IPS-NIHi7 (cell line): ENCODE data around the gene WBP1.
A peak's percentile ranks its signal among the peaks of the same experiment; 100 is the strongest.
"Not testable (repeated sequence)": the region's sequence is repeated elsewhere in the genome, so short reads cannot be mapped to it uniquely, and the experiment has no call there.

Experiments used
- DNase-seq: peaks from one replicate; pipeline ENCODE4 v3.0.0; 2012; ENCODE audit warnings: mixed read lengths; ENCODE audit errors: extremely low spot score

WBP1 gene

DNA sequence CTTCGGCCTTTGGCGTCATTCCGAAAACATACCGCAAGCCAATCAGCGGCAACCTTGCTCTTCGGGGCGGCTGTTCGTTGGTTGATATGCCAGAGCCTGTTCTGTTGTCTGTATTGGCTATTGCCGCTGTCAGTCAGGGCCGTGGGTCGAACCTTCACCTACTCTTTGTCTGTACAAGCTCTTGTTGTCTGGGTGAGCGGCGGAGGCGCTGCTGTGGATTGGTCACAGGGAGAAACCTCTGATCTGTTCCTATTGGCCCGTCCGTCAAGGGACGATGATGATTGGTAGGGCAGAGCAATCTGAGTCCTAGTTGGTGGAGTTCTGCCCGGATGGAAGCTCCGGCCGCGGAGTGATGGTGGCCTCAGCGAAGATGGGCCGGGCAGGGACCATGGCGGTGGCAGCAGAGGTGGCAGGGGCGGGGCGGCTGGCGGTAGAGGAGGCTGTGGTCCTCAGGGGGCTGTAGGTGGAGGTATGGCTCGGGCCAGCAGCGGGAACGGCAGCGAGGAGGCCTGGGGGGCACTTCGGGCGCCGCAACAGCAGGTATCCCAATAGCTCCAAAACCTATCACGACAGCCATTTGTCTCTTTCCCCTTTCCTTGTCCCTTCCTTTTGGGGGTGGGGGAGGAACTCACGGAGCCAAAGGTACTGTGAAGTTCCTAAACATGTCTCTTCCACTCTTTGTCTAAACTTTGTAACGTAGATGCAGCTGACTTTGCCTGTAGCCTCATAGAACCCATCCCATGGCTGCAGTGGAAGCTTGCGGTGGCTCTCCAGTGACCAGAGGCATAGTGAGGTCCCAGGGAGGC, at the start of gene WBP1:
Gene WBP1 (plus strand): TSS at position 307 of the 806 bp plus-strand sequence. CDS start 165 bp downstream, at position 472.
- peak; percentile 92 for DNase-seq

DNA sequence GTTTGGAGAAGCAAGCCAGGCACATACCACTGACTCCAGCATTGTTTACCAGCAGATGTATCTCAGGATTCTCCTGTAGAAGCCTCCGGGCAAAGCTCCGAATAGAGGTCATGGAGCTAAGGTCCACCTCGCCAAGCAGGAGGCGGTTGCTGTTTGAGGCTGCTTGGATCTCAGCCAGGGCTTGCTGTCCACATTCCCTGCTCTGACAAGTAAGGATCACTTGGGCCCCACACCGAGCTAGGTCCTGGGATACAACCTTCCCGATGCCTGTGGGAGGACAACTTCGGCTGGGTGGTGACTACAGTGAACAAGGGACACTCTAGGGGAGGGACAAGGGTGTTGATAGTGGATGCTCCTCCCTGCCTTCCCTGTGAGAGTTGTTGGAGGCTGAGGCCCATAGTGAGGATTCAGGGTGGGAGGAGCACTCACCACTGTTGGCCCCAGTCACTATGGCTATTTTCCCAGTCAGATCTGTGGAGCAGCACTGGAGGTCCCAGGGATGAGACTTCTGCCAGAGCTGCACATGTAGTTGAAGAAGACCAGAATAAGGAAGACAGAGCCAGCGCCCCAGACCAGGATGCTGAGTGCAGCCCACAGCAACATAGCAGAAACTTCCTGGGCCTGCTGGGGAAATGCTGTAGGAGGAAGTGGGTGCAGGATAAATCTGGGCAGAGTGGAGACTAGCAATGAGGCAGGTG, 45.1 kb upstream of the WBP1 start:
- DNase-seq: no peak

DNA sequence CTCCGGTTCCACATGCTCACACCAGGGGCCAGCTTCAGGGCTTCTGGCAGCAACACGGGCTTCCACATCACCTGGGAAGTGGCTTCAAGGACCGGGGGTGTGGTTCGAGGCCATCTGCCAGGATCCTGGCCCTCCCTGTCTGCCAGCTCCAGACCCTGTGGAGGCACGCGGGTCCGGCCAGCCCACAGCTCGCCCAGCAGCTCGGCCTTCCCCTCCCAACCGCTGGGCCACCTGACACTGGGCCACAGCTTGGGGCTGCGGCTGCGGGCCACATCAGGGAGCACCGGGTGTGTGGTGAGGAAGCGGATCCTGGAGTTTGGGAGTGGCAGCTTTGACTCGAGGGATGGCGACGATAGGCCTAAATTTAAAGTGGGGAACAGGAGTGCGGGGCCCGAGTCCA, 43.8 kb upstream of the WBP1 start:
- DNase-seq: no peak

DNA sequence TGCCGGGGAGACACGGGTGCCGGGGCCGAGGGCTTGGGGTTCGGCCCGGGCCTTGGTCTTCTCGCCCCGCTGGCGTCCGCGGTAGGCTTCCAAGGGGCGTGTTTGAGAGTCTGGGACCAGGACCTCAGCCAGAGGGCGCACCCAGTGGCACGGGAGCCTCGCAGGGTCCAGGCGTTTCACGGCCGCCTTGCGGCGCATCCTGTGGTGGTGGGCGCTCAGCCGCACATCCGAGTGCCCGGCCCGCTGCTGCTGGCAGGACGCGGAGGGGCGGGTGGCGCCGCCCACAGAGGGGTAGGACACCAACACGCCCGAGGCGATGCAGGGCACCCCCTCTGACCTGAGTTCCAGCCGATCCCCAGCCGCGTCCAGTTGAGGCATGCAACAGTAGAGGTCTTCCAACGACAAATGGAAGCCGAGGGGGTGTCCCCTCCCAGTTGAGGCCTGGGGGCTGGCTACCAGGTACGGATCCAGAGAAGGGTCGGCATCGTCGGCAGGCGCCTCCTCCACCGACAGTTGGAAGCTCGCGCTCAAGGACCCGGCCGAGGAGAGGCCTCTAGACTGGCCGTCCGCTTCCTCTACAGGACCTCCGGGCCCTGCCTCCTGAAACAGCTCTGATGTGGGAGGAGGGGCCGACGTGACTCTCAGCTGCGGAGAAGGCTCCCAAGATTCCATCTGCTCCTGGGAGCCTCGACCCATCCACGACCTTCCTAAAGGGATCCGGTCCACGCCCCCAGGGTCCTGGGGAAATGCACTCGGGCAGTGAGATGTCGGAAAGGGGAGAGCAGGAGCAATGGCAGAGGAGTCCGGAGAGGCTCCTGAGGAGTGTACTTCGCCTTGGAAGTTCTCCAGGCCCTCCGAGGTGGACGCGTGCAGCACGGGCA, 43.1 kb upstream of the WBP1 start:
- DNase-seq: peak; percentile 50

DNA sequence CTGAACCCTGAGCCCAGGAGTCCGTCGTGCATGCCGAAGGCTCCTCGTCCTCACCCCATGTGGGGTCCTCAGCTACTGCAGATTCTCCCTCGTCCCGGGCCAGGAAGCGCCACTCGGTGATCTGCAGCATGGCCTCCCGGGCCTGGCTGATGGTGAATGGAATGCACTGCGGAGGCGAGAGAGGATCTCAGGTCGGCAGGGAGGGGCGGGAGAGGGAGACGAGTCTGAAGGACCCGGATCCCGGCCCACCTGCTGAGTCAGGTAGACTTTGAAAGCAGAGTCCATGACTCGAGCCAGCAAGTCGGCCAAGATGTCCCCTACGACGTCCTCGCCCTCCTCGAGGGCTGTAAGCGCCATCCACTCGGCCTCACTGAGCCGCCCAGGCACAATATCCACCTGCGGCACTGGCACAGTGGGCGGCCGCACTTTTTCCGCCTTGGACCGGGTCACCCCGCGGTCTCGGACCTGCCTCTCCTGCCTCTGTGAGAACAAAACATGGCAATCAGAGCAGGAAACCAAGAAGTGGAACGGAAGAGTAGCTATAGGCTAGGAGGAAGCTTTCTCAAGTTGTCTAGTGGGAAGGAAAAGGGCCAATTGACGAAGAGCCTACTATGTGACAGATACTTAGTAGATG, 42.4 kb upstream of the WBP1 start:
- peak; percentile 68 for DNase-seq

DNA sequence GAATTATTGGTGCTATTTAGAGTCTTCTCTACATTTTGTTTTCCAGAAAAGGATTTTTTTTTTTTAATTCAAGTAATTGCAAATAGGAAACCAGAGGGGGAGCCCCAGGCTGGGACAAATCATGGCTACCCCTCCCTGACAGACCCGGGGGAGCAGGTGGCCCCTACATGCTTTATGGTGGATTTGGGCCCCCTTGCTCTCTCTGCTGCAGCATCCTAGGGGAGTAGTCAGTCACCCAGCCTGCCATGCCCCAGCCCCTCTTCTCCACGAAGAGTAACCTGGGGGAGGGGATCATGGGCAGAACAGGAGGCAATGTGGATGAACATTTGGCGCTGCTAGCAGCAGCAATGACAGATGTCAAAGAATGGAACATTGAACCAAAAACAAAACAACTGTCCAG, 41.5 kb upstream of the WBP1 start:
- DNase-seq: no peak

DNA sequence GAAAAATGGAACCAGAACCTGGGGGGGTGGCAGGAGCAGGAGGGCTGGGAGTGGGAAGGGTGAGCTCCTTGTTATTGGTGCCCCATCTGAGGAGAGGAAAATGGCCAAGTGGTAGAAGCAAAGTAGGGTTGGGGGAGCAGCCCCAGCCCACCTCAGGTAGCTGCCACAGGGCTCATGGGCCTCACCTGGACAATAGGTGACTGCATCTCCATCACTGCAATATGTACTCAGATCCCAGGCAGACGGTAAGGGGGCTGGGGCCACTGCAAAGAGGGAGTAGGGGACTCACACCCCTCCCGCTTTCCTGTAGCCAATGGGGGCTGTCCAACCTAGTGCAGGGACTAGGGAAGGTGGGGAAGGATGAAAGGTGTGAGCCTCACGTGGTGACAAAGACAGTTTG, 41.0 kb upstream of the WBP1 start:
- no peak for DNase-seq

DNA sequence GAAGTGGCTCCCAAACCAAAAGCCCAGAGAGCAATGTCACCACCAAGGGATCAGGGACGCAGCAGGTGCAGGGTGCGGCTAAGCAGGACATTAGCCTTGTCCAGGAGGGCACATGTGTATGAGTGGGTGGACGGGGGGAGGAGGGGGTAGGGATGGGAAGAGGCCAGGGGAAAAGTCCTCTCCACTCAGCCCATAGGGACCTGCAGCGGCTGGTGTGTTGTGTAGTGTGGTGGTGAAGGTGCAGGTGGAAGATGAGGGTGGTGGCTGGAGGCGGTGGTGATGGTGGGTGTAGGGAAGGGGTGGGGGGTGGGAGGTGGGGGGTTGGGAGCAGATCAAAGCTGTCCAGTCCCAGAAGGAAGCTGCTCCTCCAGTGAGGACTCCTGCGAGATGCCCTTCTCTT, 40.5 kb upstream of the WBP1 start:
- no peak for DNase-seq

DNA sequence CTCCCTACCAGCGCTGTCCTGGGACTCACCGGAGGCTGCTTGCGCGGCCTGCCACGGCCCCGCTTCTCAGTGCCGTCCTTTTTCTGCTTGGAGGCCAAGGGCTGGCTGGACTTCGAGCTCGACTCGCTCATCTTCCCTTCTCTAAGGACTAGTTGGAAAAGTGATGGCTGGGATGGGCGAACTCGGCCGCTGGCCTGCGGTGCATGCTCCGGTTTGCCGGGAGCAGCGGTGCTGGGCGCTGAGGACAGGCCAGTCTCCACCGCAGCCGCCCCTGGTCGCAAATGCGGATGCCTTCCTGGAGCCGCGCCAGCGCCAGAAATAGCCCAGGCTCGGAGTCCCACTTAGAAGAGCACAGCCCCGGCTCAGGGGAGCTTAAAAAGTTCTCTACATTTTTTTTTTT, 39.9 kb upstream of the WBP1 start:
- DNase-seq: no peak

DNA sequence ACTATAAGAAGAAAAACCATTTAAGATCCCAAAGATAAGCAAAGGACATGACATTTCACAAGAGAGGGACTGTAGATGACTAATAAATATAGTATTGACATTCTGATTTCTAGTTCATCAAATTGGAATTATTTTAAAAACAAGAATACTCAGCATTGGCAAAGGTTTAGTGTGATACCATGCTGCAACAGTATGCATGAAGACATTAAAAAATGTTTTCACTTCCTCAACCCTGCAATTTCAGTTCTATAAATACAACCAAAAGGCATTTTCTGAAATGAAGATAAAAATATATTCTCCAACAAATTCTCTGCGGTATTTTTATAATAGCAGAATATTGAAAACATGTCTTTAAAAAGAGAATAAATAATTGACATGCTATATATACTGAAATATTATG, 38.9 kb upstream of the WBP1 start:
- DNase-seq: no peak

DNA sequence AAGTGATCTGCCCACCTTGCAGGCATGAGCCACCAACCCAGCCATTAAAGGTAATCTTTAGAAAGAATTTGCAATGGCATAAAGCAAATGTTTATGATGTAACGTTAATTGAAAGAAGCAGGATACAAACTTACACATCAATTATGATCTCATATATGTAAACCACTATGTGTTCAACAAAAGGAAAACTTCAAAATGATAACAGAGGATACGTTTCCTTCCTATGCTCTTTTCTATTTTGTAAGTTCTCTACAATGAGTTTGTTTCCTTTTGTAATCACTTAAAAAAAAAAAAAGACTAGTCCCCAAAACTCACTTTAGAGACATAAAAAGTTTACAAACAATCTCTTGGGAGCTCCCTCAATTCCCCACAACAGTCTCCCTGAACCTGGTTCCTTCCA, 38.2 kb upstream of the WBP1 start:
- no peak for DNase-seq

DNA sequence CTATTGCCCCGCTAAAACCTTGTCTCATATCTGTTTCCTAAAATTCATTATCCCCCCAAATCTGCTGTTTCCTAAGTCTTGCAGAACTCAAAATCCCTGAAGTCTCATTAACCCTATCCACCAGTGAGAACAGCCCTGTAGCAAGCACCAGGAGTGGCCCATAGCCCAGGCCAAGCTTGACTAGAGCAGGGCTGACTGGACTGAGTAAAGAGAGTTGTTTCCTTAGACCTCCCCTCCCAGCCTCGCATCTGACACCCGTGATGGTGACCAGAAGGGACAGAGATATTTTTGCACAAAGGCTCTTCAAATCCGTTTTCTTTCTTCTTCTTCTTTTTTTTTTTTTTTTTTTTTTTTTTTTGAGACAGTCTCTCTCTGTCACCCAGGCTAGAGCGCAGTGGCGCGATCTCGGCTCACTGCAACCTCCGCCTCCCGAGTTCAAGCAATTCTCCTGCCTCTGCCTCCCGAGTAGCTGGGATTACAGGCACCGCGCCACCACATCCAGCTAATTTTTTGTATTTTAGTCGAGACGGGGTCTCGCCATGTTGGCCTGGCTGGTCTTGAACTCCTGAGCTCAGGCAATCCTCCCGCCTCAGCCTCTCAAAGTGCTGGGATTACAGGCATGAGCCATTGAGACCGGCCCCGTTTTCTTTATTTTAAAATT, 37.7 kb upstream of the WBP1 start:
- not testable (repeated sequence) for DNase-seq

DNA sequence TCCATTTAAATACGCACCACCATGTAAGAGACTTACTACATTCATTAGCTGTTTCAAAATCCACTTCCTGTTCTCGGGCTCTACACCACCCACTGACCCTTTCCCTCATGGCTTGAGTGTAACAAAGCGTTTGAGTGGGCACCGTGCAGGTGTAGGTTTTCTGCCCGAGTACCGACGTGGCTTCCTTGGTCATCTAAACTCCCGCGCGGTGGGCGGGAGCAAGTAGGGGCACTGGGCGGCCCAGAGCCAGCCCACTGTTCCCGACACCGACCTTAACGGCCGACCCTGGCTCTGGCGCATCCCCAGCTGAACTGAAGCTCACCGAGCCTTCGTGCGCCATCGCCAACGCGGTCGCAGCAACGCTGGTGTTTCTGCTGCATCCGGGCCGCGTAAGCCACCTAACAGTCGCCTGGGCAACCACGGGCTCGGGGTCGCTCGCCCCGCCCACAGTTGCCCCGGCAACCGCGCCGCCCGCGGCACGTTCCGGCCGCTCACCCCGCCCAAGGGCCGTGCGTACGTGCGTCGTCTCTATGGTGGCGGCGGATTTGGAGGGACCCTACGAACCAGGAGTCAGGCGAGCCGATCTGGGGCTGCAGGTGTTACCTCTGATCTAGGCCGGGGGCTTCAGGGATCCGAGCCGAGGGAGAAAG, 36.9 kb upstream of the WBP1 start, which contains the start of the genes C2orf81 and WDR54:
Gene C2orf81 (minus strand): TSS at position 399 of the 650 bp plus-strand sequence. CDS start 59 bp downstream, at position 340.
Gene WDR54 (plus strand): TSS at position 510 of the 650 bp plus-strand sequence. CDS start 424 bp downstream, outside the sequence.
- peak; percentile 94 for DNase-seq

DNA sequence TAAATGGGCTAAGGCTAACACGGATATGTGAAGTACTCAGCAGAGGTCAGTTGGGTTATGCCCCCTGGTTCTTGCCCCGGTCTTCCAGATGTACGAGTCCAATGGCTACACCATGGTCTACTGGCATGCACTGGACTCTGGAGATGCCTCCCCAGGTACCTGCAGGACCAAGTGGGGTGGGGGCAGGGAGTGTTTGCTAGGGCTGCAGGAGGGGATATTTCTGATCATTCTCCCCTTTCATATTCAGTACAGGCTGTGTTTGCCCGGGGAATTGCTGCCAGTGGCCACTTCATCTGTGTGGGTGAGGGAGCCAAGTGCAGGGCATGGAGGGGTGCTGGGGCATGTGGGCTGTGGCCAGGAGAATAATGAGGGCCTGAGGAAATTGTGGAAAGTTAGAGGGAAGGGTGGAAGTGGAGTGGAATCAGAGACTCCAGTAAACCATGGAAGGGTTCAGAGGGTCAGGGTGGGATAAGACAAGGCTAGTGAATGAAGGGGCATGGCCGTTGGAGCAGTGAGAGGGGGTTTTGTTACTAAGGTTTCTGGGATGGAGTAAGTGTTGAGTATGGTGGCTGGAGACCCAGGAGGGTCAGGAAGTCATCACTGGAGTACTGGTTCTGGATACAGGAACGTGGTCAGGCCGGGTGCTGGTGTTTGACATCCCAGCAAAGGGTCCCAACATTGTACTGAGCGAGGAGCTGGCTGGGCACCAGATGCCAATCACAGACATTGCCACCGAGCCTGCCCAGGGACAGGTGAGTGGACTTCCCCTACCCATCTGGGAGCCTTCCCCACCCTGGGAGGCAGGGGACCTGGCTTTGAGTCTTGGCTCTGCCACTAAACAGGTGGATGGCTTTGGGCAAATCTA, 34.8 kb upstream of the WBP1 start:
- no peak for DNase-seq

DNA sequence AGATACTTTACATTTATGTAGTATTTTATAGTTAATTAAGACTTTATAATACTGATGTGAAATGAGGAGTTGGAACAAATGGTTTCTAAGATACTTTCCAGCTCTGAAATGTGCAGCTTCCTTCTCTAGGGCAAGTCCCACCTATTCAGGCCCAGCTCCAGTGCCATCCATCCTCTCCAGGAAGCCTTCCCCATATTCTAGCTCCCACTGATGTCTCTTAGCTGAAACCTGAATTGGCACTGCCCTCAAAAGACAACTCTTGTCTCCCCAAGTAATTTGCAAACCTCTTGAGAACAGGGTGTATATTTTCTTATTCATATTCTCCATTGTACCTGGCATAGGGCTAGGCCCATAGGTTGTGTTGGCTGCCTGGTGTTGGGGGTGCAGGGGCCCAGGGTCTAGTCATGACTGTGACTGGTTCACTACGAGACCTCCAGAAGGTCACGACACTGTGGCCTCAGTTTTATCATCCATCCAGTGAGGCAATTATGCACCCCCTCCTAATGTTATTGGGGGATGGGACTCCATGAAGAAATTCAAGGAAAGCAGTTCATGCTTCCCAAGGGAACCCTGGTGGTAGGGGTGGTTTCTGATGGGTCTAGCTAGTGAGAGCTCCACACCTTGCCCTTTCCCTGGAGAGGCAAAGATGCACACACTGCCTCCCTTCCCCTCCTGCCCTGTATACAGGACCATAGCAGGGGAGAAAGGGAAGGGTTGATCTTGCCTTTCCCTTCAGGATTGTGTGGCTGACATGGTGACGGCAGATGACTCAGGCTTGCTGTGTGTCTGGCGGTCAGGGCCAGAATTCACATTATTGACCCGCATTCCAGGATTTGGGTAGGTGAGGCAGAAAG, 33.9 kb upstream of the WBP1 start:
- no peak for DNase-seq

DNA sequence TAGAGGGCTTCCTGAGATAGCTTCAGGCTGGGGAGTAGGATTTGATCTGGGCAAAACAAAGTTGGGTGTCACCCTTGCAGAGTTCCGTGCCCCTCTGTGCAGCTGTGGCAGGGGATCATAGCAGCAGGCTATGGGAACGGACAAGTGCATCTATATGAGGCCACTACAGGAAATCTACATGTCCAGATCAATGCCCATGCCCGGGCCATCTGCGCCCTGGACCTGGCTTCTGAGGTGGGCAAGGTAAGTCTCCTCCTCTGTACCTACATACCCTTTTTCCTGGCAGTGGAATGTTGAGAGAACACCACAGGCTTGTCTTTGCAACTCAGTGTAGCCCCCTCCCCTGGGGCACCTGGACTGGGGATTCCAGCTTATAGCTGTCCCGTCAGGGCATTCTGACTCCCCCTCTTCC, 33.2 kb upstream of the WBP1 start:
- DNase-seq: no peak

DNA sequence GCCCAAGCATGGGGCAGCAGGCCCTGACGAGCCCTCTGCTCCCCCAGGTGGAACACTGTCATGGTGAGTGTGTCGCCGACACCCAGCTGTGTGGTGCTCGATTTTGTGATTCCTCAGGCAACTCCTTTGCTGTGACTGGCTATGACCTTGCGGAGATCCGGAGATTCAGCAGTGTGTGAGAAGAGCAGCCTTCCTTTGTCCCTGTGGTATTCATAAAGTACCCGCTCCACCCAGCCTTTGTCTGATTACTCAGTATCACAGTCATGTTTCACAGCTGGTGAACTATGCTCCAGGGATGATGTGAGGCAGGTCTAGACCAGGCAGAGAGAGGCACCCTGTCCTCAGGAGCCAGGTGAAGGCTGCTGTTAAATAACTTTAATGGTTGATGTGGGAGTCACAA, 32.7 kb upstream of the WBP1 start:
- no peak for DNase-seq

DNA sequence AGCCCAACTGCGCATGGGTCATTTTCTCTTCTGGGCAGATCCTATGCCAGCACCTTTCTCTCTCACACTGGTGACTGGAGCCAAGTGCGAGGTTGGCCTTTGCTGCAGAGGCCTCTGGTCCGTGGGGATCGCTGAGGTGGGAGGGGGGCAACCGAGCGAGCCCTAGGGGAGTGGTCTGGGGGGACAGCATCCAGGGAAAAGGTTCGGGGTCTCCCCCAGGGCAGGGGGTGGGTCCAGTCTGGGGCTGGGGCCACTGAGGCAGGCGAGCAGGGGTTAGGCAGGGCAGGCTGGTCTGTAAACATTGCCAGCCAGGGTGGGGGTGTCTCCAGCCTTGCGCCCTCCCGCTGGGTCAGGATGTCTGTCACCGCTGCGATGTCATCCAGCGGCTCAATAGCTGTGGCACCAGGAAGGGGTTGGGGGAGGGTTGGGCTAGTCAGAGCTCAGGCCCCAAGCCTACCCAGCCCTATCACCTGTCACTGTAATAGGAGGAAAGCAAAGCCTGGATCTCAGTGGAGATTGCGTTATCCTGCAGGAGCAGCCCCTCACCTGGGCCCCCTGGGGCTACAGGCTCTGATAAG, 32.0 kb upstream of the WBP1 start:
- no peak for DNase-seq
